A549 treated with DMSO at 1 μM for 4 hours (cell line): ENCODE data around the gene LAMTOR1. TPM values are rescaled to one million over a fixed set of nuclear protein-coding genes. Genes with fewer than 3 reads are reported as not detected.

ENCODE experiments used
- total RNA-seq: library from RNA; stranded (reverse); fragments of 200-300 nt; extraction: Qiagen RNA extraction; gene quantifications from 5 replicates; pipeline ENCODE4 v1.2.3, GENCODE V29; 2022; ENCODE audit warnings: low read depth

Gene LAMTOR1
- 131 to 154 TPM (median 137 TPM) in 5 replicates for total RNA-seq

DNA sequence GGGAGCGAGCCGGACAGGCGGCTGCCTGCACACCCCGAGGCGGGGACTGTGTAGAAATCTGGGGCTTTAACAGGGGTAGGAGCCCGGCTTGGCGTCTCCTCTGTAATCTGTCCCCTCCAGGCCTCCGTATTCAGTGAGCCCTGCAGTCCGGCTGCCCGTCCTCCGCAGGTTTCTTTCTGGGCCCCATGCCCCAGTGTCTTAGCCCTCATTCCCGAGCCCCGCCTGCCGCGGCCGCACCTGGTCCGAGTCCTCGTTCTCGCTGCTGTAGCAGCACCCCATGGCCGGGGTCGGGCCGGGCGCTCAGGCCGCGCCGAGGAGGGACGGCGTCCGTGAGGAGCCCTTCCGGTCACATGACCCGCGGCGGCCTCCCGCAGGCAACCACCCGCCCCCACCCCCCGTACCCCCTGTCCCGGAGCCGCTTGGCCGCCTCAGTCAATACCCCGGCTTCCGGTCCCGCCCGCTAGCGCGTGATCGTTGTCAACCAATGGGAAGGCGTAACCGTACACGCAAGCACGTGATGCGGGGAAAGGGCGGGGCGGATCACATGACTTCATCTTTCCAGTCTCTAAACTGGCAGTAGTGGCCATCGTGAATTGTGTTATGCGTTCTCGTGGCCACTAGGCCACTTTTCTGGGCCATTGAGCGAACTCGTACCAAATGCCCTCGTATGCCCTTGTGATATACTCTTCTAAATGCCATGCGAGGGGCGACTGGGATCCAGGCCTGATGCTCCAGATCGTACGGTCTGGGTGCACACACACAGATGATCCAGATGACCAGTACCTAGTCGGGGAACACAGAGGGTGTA lies at the start of gene LAMTOR1:
TSS of gene LAMTOR1 (minus strand) at position 352 of the 808 bp plus-strand sequence. CDS start at position 279, 73 bp downstream.

DNA sequence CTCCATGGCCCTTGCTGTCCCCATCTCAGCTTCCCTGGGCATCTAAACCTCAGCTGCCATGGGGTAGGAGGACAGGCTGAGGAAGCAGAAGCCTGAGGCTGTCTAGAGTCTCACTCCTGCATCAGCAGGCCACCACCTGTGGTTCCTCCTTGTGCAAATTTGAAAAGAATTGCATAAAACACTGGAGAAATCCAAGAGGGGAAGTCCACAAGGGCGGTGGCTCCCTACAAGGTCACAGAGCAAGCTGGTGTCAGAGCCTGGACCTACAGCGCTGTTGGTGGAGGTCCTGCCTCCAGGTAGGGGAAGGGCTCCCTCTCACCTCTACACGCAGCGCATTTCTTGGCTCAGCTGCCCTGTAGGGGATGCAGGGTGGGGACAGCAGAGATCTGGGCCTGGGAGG lies 32.4 kb upstream of the LAMTOR1 start, which contains the start of gene FOLR3:
TSS of gene FOLR3 (plus strand) at position 253 of the 400 bp plus-strand sequence. CDS start 228 bp downstream, outside the sequence.

GRCh38 chr11:72112143-72112977 lies 9.3 kb upstream of the LAMTOR1 start, which contains the start of gene ANAPC15:
ANAPC15 (minus strand) TSS chr11:72112695; CDS start chr11:72111276, 1,419 bp downstream.

GRCh38 chr11:72105888-72106287 lies 2.8 kb upstream of the LAMTOR1 start, which contains the start of gene TOMT:
TOMT (plus strand) TSS chr11:72105924; CDS start chr11:72105952, 28 bp downstream.

DNA sequence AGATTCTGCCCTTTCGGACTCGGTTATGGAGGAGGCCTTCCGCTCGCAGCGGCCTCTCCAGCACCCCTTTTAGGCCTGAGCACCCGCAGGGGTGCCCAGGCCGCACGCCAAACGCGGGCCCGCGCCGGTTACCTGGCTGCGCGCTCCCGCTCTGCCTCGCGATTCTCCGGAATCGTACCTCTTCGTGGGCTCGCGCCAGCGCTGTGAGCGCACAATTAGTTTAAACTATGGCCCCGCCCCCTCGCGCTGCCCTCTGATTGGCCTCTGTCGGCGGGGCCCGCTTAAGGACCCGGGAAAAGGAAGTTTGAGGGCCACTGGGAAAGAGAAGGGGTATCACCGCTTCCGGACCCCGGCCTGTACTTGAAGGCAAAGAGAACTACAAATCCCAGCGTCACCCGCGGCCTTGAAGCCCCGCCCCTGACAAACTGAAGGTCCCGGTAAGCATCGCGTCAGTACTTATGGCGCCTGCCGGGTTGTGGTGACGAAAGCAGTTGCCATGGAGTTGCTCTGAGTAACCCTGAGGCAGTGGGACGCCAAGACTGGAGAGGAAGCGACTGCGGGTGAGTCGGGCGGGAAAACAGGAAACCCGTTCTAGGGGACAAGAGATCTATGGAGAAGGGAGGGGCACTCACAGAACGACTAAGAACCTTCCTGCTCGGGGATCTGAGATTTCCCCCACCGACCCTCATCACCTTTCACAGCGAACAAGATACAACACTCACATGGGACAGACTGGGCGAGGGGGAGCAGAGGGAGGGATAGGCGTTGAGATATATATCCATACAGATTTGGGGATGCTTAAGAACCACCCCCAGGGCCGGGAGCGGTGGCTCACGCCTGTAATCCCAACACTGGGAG lies 22.5 kb downstream of the LAMTOR1 start, which contains the start of the genes LRRC51 and NUMA1:
TSS of gene LRRC51 (plus strand) at position 525 of the 858 bp plus-strand sequence. CDS start 8,234 bp downstream, outside the sequence.
TSS of gene NUMA1 (minus strand) at position 217 of the 858 bp plus-strand sequence. CDS start 44,599 bp downstream, outside the sequence.

Other genes starting within 250 kb of the LAMTOR1 start
- gene DEFB131B, start 224.8 kb downstream of the LAMTOR1 start, total RNA-seq, result not detected in 5 replicates
- 3.2 to 4.4 TPM (median 3.9 TPM) in 5 replicates for gene XNDC1N, start 174.7 kb downstream of the LAMTOR1 start, total RNA-seq
- 56.5 to 61.4 TPM (median 59.3 TPM) in 5 replicates for gene RNF121, start 174.3 kb downstream of the LAMTOR1 start, total RNA-seq
- gene IL18BP, start 104.4 kb downstream of the LAMTOR1 start, total RNA-seq, result 3.8 to 5.8 TPM (median 5.1 TPM) in 5 replicates
- gene NUMA1, start 22.8 kb downstream of the LAMTOR1 start, total RNA-seq, result 62.5 to 80.7 TPM (median 71.1 TPM) in 5 replicates
- 7.8 to 9.8 TPM (median 9.1 TPM) in 5 replicates for gene LRRC51, start 22.4 kb downstream of the LAMTOR1 start, total RNA-seq
- not detected in 5 replicates for gene TOMT, start 2.6 kb upstream of the LAMTOR1 start, total RNA-seq
- gene ANAPC15, start 9.4 kb upstream of the LAMTOR1 start, total RNA-seq, result 83.1 to 88.8 TPM (median 86.7 TPM) in 5 replicates
- 0.18 TPM in 1 of 5 replicates, not detected in the others for gene FOLR3, start 32.4 kb upstream of the LAMTOR1 start, total RNA-seq
- 0.10 to 0.11 TPM in 2 of 5 replicates, not detected in the others for gene FOLR1, start 88.8 kb upstream of the LAMTOR1 start, total RNA-seq
- gene FOLR2, start 113.5 kb upstream of the LAMTOR1 start, total RNA-seq, result not detected in 5 replicates
- 56.8 to 87.6 TPM (median 76.2 TPM) in 5 replicates for gene INPPL1, start 121.5 kb upstream of the LAMTOR1 start, total RNA-seq
- gene PHOX2A, start 140.9 kb upstream of the LAMTOR1 start, total RNA-seq, result not detected in 5 replicates